HG03060 (cell line): ENCODE data around the gene BAHD1.
"Not testable (repeated sequence)": the region's sequence is repeated elsewhere in the genome, so short reads cannot be mapped to it uniquely, and the experiment has no call there.

Experiments used
- ATAC-seq: cut with Tn5 transposase; IDR thresholded peaks from one replicate; pipeline ENCODE4 v1.9.1; 2021; ENCODE audit warnings: low read depth, moderate number of reproducible peaks; ENCODE audit not compliant: unreplicated experiment

Gene BAHD1

DNA sequence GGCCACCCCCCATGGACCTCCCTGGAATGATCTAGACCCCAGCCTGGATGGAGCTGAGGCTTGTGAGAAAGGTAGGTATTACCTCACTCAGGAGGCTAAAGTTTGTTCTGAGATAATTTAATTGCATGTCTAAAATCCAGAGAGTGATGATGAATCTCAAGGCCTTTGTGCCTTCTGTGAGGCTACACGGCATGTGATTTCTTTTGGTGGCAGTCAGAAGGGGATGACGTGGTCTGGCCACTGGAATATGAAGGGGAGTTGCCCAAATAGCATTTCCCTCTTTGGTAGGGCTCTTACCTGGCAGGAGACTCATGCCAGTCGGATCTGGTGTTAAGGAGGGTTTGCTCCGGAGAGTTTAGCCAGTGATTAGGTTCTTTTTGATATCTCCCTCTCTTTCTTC is 2.5 kb downstream of the BAHD1 start:
- no peak for ATAC-seq

DNA sequence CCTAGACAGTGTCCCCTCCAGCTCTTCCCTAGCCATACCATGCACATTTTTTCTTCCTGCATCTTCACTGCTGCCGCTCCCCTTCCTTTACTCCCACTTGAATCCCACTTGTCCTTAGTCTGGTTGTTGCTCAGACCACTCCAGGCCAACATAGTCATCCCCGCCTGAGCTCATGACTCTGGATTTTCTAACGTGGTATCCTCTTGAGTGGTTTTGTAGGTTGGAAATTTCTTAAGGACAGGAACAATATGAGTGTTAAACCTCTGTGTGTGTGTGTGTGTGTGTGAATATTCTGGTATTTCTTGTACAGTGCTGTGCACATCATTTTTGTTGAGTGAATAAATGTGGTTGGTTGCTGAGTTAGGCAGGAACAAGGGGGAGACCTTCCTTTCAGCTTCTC is 3.1 kb downstream of the BAHD1 start:
- ATAC-seq = no peak

DNA sequence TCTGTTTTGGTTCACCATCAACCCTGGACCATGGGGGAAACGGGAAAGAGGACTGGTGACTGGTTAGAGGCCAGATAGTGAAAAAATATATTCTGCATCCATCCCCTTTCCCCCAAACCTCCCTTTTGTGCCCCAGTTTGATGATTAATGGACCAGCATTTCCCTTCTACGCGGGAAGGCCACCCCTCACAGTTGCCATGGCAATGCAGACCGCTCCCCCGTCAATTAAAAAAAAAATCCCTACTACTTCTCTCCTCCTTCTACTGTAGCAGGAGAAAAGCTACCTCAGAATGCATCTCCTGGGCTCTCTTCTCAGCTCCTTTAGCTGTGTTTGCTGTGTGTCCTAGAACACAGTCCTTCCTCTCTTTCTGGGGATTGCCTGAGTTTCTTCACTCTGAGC is 4.0 kb downstream of the BAHD1 start:
- no peak for ATAC-seq

- no peak for ATAC-seq
Measured at GRCh38 chr15:40445421-40445922, 4.7 kb downstream of the BAHD1 start.

DNA sequence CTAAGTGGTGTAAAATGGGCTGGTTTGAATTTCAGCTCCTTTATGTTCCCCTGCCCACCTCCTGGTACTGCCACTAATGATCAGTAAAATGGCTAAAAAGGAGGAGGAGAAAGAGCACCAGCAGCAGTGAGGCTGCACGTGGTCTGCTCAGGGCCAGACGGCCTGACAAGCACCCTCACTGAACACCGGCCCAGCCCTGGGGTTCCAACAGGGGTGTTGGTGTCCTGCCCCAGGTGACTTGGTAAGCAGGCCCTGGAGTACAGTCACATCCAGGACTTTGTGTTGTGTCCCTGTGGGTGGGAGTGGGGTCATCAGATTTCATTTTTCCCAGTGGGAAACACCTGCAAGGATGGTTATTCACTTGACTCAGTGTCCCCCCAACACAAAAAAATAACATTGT is 5.4 kb downstream of the BAHD1 start:
- no peak for ATAC-seq

DNA sequence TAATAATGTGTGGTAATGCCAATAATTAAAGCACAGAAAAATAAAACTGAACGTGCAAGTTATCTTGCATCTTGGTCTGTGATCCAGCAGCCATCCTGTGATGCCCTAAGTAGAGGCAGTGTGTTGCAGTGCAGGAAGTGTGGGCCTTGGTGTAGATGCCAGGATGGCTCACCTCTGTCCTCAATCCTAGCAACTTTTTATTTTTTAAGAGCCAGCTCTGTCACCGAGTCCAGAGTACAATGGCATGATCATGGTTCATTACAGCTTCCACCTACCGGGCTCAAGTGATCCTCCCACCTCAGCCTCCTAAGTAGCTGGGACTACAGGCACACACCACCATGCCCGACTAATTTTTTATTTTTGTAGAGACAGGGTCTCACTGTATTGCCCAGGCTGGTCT is 7.6 kb downstream of the BAHD1 start:
- ATAC-seq = no peak

GRCh38 chr15:40449275-40449674 is 8.5 kb downstream of the BAHD1 start:
- ATAC-seq = no peak

- no peak for ATAC-seq
Measured at GRCh38 chr15:40450047-40450446, 9.3 kb downstream of the BAHD1 start.

DNA sequence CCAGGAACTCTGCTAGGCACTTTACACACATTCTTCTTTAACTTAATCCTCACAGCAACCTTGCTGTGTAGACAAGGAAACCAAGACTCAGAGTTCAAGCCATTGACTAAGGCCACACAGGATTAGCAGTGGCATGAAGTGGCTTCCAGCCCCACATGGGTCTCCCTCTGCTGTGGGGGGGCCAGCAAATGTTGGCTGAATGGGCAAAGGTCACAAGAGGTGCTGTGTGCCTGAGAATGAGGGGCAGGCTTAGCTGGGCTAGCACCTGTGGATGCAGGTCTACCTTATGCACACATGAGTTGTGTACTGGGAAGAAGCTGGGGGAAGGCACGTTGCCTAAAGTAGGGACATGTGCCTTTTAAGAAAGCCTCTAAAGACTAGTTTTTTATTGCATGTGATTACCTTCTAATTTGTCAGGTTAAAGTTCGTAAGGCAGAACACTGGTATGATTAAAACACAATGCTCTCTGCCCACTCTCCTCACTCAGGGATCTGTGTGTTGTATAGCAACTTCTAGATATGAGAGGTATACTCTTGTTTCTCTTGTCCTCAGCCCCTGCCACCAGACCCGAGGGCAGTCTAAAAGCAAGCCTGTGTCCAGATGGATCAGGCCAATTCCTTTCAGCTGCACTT is 10.9 kb downstream of the BAHD1 start:
- ATAC-seq = no peak

DNA sequence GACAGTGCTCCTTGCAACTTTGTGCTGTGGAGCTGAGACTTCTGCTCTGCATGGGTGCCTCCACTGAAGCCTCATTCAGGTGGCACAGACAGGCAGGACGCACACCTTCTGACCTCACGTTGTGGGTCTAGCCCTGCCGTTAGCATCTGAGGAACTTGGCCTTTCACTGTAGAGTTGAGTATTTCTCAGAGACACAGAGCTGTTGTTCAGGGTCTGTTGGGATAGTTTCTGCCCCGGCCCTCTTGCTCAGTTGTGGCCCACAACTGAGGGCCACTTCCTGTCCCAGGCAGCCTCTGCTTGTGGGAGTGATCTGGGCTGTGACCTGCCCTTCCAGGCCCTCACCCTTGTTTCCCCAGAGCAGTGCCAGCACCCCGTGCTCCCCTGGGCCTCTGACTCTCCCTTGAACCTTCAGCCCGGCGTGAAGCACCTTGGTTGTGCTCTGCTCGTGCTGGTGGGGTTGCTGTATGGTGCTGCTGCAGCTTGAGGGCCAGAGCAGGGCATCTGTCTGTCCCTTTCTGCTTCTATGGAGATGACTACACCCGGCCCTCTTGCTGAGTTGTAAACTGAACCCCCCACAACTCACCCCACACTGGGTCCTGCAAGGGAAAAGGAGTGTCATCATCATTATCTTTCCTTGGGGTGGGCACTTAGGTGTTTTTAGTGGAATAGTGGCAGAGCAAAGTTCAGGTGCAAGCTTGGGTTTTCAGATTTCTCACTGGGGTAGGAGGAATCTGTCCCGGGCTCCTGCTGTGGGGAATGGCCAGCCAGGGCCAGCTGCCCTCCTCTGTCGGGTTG is 11.7 kb downstream of the BAHD1 start:
- no peak for ATAC-seq

GRCh38 chr15:40453941-40454340 is 13.2 kb downstream of the BAHD1 start:
- ATAC-seq = not testable (repeated sequence)

DNA sequence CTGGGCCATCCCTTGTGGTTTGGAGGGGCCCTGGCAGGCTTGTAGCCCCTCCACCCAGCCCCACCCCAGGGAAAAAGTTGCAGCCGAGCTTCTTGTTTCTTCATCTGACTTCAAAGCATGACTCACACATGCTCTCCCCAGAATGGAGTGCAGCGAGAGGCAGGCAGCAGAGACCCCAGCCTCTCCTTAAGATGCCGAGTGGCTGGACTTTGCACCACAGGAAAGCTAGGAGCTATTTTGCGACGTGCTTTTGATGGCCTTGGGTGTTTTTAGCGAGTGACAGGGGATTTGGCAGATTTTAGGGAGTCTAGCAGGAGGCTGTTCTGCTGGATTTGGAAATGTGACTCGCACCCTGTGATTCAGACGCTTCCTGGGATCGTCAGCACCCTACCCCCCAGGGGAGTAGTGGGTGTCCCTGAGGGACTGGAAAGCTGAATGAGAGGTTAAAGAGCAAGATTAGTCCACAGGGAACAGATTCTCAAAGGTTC is 14.2 kb downstream of the BAHD1 start:
- no peak for ATAC-seq

DNA sequence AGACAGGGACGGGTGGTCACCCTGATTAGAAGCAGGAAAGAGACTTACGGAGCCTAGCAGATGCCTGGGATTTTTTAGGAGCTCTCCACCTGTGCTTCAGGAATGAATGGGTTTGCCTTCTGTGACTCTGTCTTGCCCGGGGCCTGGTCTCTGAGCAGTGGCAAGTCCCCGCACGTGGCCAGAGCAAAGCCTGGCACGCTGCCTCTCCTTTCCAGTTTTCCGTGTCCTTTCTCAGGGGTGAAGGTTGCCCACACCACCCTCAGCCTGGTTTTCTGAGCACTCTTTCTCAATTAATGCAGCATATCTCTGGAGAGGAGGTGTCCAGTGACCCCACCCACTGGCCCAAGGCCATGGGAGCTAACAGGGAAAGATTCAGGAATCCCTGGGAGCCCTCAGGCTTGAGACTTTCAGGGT is 15.6 kb downstream of the BAHD1 start:
- no peak for ATAC-seq

DNA sequence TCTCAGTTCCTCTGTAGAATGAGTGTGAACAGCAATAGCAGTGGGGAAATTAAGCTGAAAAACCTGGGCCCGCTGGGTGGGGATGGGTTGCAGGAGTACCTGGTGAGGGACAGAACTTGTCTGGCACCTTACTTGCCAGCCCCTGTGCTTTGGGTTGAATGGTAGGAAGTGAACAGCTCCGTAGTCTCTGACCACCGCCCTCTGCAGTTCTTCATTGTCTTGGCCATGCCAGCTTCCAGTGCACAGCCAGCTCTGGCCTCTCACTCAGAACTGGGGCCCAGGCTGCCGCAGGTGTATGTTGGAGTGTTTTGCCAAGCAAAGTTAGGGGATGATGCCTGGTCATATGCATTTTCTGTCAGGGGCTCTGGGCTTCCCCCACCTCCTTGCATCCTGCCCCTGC is 16.0 kb downstream of the BAHD1 start:
- ATAC-seq = no peak

DNA sequence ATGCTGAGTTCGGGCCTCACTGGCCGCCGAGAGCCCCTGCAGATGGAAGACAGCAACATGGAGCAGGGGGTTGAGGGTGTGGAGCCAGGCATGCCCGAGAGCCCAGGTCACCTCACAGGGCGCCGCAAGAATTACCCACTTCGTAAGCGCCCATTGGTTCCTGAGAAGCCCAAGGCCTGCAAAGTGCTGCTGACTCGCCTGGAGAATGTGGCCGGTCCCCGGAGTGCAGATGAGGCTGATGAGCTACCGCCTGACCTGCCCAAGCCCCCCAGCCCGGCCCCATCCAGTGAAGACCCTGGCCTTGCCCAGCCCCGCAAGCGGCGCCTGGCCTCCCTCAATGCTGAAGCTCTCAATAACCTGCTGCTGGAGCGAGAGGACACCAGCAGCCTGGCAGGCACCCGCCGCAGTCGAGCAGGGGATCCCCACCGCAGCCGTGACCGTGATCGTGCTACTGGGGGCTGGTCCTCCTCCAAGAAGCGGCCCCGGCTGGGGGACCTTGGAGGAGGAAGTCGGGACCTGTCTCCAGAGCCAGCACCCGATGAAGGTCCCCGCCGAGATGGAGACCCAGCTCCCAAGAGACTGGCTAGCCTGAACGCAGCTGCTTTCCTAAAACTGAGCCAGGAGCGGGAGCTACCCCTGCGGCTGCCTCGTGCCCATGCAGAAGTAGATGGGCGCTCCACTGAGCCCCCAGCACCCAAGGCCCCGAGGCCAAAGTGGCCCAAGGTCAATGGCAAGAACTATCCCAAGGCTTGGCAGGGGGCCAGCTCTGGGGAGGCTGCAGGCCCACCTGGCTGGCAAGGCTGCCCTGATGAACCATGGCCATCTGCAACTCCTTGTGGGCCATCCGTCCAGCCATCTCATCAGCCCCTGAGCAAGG is 18.0 kb downstream of the BAHD1 start:
- no peak for ATAC-seq

DNA sequence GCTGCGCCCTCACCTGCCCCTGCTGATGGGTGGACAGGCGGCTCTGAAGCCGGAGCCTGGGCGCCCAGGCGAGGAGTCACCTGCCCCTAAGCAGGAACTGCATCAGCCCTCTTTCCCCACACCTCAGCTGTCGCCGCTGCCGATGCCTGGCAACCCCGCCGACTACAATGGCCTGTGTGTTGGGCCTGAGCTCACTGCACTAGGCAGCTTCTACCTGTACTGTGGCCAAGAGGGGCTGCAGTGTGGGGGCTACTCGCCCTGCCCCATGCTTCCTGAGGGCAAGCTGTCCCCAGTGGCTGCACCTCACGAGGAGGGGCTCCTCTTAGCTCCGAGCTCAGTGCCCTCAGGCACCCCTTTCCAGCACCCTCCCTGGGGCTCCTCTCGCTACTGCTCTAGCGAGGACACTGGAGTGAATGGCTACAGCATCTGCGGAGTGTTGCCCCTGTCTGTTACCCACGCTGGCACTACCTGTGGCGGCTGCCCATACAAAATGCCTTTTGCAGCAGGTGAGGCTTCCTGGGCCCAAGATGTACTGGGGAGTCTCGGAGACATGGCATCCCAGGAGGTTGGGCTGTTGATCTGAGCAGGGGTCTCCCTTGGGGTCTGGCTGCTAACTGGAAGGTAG is 18.8 kb downstream of the BAHD1 start:
- no peak for ATAC-seq

GRCh38 chr15:40460404-40460803 is 19.7 kb downstream of the BAHD1 start:
- no peak for ATAC-seq

DNA sequence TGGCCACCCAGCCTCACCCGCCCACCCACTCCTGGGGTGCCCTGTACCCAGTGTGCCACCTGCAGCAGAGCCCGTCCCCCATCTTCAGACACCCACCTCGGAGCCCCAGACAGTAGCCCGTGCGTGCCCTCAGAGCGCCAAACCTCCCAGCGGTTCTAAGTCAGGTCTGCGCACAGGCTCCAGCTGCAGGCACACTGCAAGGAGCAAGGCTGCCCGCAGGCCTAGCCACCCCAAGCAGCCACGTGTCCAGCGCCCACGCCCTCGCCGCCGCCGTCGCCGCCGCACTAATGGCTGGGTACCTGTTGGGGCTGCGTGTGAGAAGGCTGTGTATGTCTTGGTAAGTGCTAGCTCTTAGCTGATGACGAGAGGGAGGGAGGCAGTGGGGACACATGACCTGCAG is 21.2 kb downstream of the BAHD1 start:
- ATAC-seq = no peak

DNA sequence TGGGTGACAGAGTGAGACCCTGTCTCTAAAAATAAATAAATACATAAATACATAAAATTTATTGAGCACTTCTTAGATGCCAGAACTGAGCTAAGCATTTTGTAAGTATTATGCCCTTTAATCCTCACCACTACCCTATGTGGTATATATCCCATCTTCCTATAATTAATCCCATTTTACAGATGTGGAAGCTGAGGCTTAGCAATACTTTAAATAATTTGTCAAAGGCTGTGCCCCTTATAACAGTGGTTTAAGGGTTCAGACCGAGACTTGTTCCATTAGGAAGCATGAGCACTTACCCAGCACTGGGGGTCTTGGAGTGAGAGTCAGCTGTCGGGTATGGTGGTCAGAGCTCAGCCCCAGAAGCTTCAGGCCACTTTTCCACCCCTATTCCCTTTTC is 22.5 kb downstream of the BAHD1 start:
- no peak for ATAC-seq

GRCh38 chr15:40463886-40464545 is 23.3 kb downstream of the BAHD1 start:
- no peak for ATAC-seq
